RWPE2 (cell line): ENCODE results near the gene KIRREL3.

Experiments used
- ATAC-seq: fragments of 200-7000 bp; cut with Tn5 transposase; 3 replicates; pipeline ENCODE4 v1.9.1; 2021; ENCODE audit warnings: low read depth
- DNase-seq: peaks from one replicate; pipeline ENCODE4 v3.0.0-alpha.2; 2020; ENCODE audit warnings: low spot score
- H3K27ac ChIP-seq: fragments of 450-650 bp; 2 replicates; pipeline ENCODE4 v1.5.1; 2017; ENCODE audit warnings: mild to moderate bottlenecking; ENCODE audit not compliant: poor library complexity, severe bottlenecking
- H3K27me3 ChIP-seq: fragments of 250-450 bp; sonication (Bioruptor Pico); 2 replicates; pipeline ENCODE4 v1.5.1; 2021; ENCODE audit warnings: mild to moderate bottlenecking, moderate library complexity; ENCODE audit not compliant: insufficient read depth, poor library complexity, severe bottlenecking
- H3K36me3 ChIP-seq: fragments of 250-450 bp; sonication (Bioruptor Pico); 2 replicates; pipeline ENCODE4 v1.5.1; 2020; ENCODE audit warnings: low read depth, mild to moderate bottlenecking, moderate library complexity
- H3K4me1 ChIP-seq: fragments of 250-450 bp; sonication (Bioruptor Pico); 2 replicates; pipeline ENCODE4 v1.5.1; 2021; ENCODE audit warnings: mild to moderate bottlenecking, moderate library complexity; ENCODE audit not compliant: insufficient read depth, poor library complexity, severe bottlenecking
- H3K4me3 ChIP-seq: fragments of 250-450 bp; sonication (Bioruptor Pico); 2 replicates; pipeline ENCODE4 v1.5.1; 2021; ENCODE audit warnings: mild to moderate bottlenecking, moderate library complexity; ENCODE audit not compliant: severe bottlenecking
- H3K9me3 ChIP-seq: fragments of 250-450 bp; sonication (Bioruptor Pico); 2 replicates; pipeline ENCODE4 v1.5.1; 2021; ENCODE audit warnings: mild to moderate bottlenecking, moderate library complexity; ENCODE audit not compliant: severe bottlenecking
- CTCF ChIP-seq: fragments of 450-650 bp; IDR thresholded peaks from one replicate; pipeline ENCODE4 v1.5.1; 2017; ENCODE audit warnings: mild to moderate bottlenecking, moderate library complexity; ENCODE audit not compliant: poor library complexity, severe bottlenecking

Gene KIRREL3

GRCh38 chr11:126526471-126526870 lies 474.1 kb downstream of the KIRREL3 start:
- ATAC-seq = no peak; the same call in 2 of the 3 replicates
- Histone ChIP-seq H3K4me1 (no peaks in the 10 kb centered on the region), H3K4me3 (no peak overlapping the region), H3K27me3 (no peaks in the 10 kb centered on the region), H3K36me3 (no peaks in the 10 kb centered on the region), H3K9me3 (no peaks in the 10 kb centered on the region), H3K27ac (no peak overlapping the region)
- DNase-seq = no peak
- TF ChIP-seq CTCF = no peak

- DNase-seq (no peak), ATAC-seq (no peak)
- Histone ChIP-seq H3K36me3 (no peaks in the 10 kb centered on the region), H3K27me3 (no peaks in the 10 kb centered on the region), H3K4me1 (no peaks in the 10 kb centered on the region), H3K27ac (no peak overlapping the region), H3K9me3 (no peaks in the 10 kb centered on the region), H3K4me3 (no peak overlapping the region)
- TF ChIP-seq CTCF = no peak
These were observed 474.9 kb downstream of the KIRREL3 start for GRCh38 chr11:126525702-126526101.

- Histone ChIP-seq H3K27ac (no peak overlapping the region), H3K9me3 (no peaks in the 10 kb centered on the region), H3K27me3 (no peaks in the 10 kb centered on the region), H3K4me3 (no peak overlapping the region), H3K4me1 (no peaks in the 10 kb centered on the region), H3K36me3 (no peaks in the 10 kb centered on the region)
- ATAC-seq = no peak
- DNase-seq = no peak
- TF ChIP-seq CTCF = no peak
These were observed 475.4 kb downstream of the KIRREL3 start for GRCh38 chr11:126525216-126525615.

GRCh38 chr11:126523441-126524205 lies 476.9 kb downstream of the KIRREL3 start:
- Histone ChIP-seq H3K36me3 (no peaks in the 10 kb centered on the region), H3K4me1 (no peaks in the 10 kb centered on the region), H3K27ac (no peak overlapping the region), H3K27me3 (no peaks in the 10 kb centered on the region), H3K9me3 (no peaks in the 10 kb centered on the region), H3K4me3 (no peak overlapping the region)
- DNase-seq (no peak), ATAC-seq (no peak)
- TF ChIP-seq CTCF = no peak

- H3K27ac ChIP-seq = no peak overlapping the region
- H3K9me3 ChIP-seq = no peaks in the 10 kb centered on the region
- no peak for TF ChIP-seq CTCF
- no peak for DNase-seq
- H3K4me3 ChIP-seq = no peak overlapping the region
- H3K4me1 ChIP-seq = no peaks in the 10 kb centered on the region
- H3K27me3 ChIP-seq = no peaks in the 10 kb centered on the region
- H3K36me3 ChIP-seq = no peaks in the 10 kb centered on the region
- no peak for ATAC-seq
These were observed 478.0 kb downstream of the KIRREL3 start for GRCh38 chr11:126522606-126523005.
